ENCODE data around the gene SKIDA1. TPM values are rescaled to one million over a fixed set of nuclear protein-coding genes. Genes with fewer than 3 reads are reported as not detected.

The SKIDA1 gene
- total RNA-seq, 1 donor from 2014 or later, result 2.7 TPM

GRCh38 chr10:21490711-21491105 is 34.8 kb downstream of the SKIDA1 start:
- Histone ChIP-seq H3K36me3 (no peaks in the 10 kb centered on the region), H3K9me3 (replicated peaks) (no peaks in the 10 kb centered on the region), H3K4me1 (peaks cover 15% of the 10 kb centered on the region), H3K4me3 (no peak overlapping the region), H3K27me3 (ENCODE audit: low read depth) (no peaks in the 10 kb centered on the region), H3K27ac (replicated peaks) (no peak overlapping the region)
- DNase-seq, result no peak
- intact Hi-C loops (cut with micrococcal nuclease), result loop anchor here (10.0 kb wide), 1 partner anchor 216 kb away; no protein-coding TSS in a partner anchor
- TF ChIP-seq CTCF (IDR thresholded peaks at IDR 0.05; ENCODE audit: borderline replicate concordance), result no peak

- Histone ChIP-seq H3K27ac (replicated peaks) (no peak overlapping the region), H3K4me1 (peaks cover 11% of the 10 kb centered on the region), H3K9me3 (replicated peaks) (no peaks in the 10 kb centered on the region), H3K4me3 (no peak overlapping the region), H3K27me3 (ENCODE audit: low read depth) (no peaks in the 10 kb centered on the region), H3K36me3 (no peaks in the 10 kb centered on the region)
- no peak for TF ChIP-seq CTCF (IDR thresholded peaks at IDR 0.05; ENCODE audit: borderline replicate concordance)
- intact Hi-C loops (cut with micrococcal nuclease), result loop anchor here (10.0 kb wide), 1 partner anchor 215 kb away; no protein-coding TSS in a partner anchor
- no peak for DNase-seq
Observed at GRCh38 chr10:21490028-21490710, 35.3 kb downstream of the SKIDA1 start.

- H3K27ac ChIP-seq (replicated peaks), result no peak overlapping the region
- intact Hi-C loops (cut with micrococcal nuclease), result no loop called here
- H3K9me3 ChIP-seq (replicated peaks), result no peaks in the 10 kb centered on the region
- H3K36me3 ChIP-seq, result no peaks in the 10 kb centered on the region
- H3K27me3 ChIP-seq (ENCODE audit: low read depth), result no peaks in the 10 kb centered on the region
- no peaks in the 10 kb centered on the region for H3K4me1 ChIP-seq
- TF ChIP-seq CTCF (IDR thresholded peaks at IDR 0.05; ENCODE audit: borderline replicate concordance), result no peak
- no peak for DNase-seq
- H3K4me3 ChIP-seq, result no peak overlapping the region
Observed at GRCh38 chr10:21488957-21489446, 36.5 kb downstream of the SKIDA1 start.

- no peak for DNase-seq
- H3K4me1 ChIP-seq, result no peaks in the 10 kb centered on the region
- no peak for TF ChIP-seq CTCF (IDR thresholded peaks at IDR 0.05; ENCODE audit: borderline replicate concordance)
Observed at GRCh38 chr10:21488246-21488956, 37.1 kb downstream of the SKIDA1 start.

GRCh38 chr10:21487416-21488180 is 37.9 kb downstream of the SKIDA1 start:
- no peaks in the 10 kb centered on the region for H3K27me3 ChIP-seq (ENCODE audit: low read depth)
- no peaks in the 10 kb centered on the region for H3K36me3 ChIP-seq
- intact Hi-C loops (cut with micrococcal nuclease), result no loop called here
- H3K4me3 ChIP-seq, result no peak overlapping the region
- no peaks in the 10 kb centered on the region for H3K4me1 ChIP-seq
- no peaks in the 10 kb centered on the region for H3K9me3 ChIP-seq (replicated peaks)
- no peak for TF ChIP-seq CTCF (IDR thresholded peaks at IDR 0.05; ENCODE audit: borderline replicate concordance)
- DNase-seq, result no peak
- H3K27ac ChIP-seq (replicated peaks), result no peak overlapping the region

More at GRCh38 chr10:21488246-21488956, 37.1 kb downstream of the SKIDA1 start:
- intact Hi-C loops (cut with micrococcal nuclease), result no loop called here
- H3K4me3 ChIP-seq, result no peak overlapping the region
- H3K27me3 ChIP-seq (ENCODE audit: low read depth), result no peaks in the 10 kb centered on the region
- H3K9me3 ChIP-seq (replicated peaks), result no peaks in the 10 kb centered on the region
- H3K36me3 ChIP-seq, result no peaks in the 10 kb centered on the region
- H3K27ac ChIP-seq (replicated peaks), result no peak overlapping the region
